Measurements from ENCODE around the gene CPNE1. TPM values are rescaled to one million over a fixed set of nuclear protein-coding genes. Genes with fewer than 3 reads are reported as not detected.

CPNE1 gene
- total and polyA plus RNA-seq, 2 donors (not counting 1 experiment from before 2014, with no cell fraction given): 88.8 to 146 TPM

DNA sequence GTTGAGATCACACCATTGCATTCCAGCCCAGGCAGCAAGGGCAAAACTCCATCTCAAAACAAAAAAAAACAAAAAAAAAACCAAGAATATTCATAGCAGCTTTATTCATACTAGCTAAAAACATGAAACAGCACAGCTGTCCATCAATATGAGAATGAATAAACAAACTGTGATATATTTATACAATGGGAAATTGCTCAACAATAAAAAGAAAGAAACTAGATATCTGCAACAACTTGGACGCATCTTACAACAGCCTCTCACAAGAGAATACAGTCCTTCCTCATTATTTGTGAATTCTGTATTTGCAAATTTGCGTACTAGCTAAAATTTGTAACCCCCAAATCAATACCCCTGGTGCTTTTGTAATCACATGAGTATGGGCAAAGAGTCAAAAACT lies 77.3 kb downstream of the CPNE1 start:
- Histone ChIP-seq H3K4me2 (ENCODE audit: extremely low read depth, insufficient read depth, low read length) (no peak overlapping the region), H3K27me3 (ENCODE audit: control insufficient read depth, insufficient read depth, low read length) (no peaks in the 10 kb centered on the region), H3K9ac (ENCODE audit: insufficient read depth, low read length) (no peak overlapping the region), H4K20me1 (ENCODE audit: control insufficient read depth, extremely low read depth, insufficient read depth, low read length) (no peaks in the 10 kb centered on the region), H3K4me1 (ENCODE audit: control insufficient read depth, extremely low read depth, insufficient read depth, low read length) (no peaks in the 10 kb centered on the region), H2AFZ (ENCODE audit: low read length) (no peak overlapping the region), H3K36me3 (ENCODE audit: control insufficient read depth, insufficient read depth, low read length) (no peaks in the 10 kb centered on the region), H3K4me3 (replicated peaks in 1 of 4; ENCODE audit: control extremely low read depth in 1 of 4, insufficient read depth in 1 of 4, low read depth in 3 of 4, low read length in 4 of 4) (no peak overlapping the region), H3K27ac (ENCODE audit: insufficient read depth, low read length) (no peak overlapping the region), H3K79me2 (ENCODE audit: control insufficient read depth, insufficient read depth, low read length) (no peaks in the 10 kb centered on the region), H3K9me3 (ENCODE audit: control insufficient read depth, insufficient read depth, low read depth, low read length) (no peaks in the 10 kb centered on the region)
- no peak for TF ChIP-seq EZH2 (IDR thresholded peaks at IDR 0.05; ENCODE audit: low read length, missing control alignments)
- no peak for TF ChIP-seq CTCF (conservative IDR thresholded peaks at IDR 0.05 in 1 of 2, IDR thresholded peaks at IDR 0.05 in 1 of 2; ENCODE audit: low read depth in 1 of 2, low read length in 2 of 2)
- peak in 1 of 2 donors; percentile 30 for DNase-seq (ENCODE audit: low read depth in 2 of 2)

GRCh38 chr20:35586751-35587425 lies 77.8 kb downstream of the CPNE1 start:
- Histone ChIP-seq H3K27me3 (ENCODE audit: control insufficient read depth, insufficient read depth, low read length) (no peaks in the 10 kb centered on the region), H3K36me3 (ENCODE audit: control insufficient read depth, insufficient read depth, low read length) (no peaks in the 10 kb centered on the region), H2AFZ (ENCODE audit: low read length) (no peak overlapping the region), H3K4me1 (ENCODE audit: control insufficient read depth, extremely low read depth, insufficient read depth, low read length) (no peaks in the 10 kb centered on the region), H3K79me2 (ENCODE audit: control insufficient read depth, insufficient read depth, low read length) (no peaks in the 10 kb centered on the region), H3K4me2 (ENCODE audit: extremely low read depth, insufficient read depth, low read length) (no peak overlapping the region), H4K20me1 (ENCODE audit: control insufficient read depth, extremely low read depth, insufficient read depth, low read length) (no peaks in the 10 kb centered on the region), H3K27ac (ENCODE audit: insufficient read depth, low read length) (no peak overlapping the region), H3K9me3 (ENCODE audit: control insufficient read depth, insufficient read depth, low read depth, low read length) (no peaks in the 10 kb centered on the region), H3K4me3 (replicated peaks in 1 of 4; ENCODE audit: control extremely low read depth in 1 of 4, insufficient read depth in 1 of 4, low read depth in 3 of 4, low read length in 4 of 4) (no peak overlapping the region), H3K9ac (ENCODE audit: insufficient read depth, low read length) (no peak overlapping the region)
- TF ChIP-seq CTCF (conservative IDR thresholded peaks at IDR 0.05 in 1 of 2, IDR thresholded peaks at IDR 0.05 in 1 of 2; ENCODE audit: low read depth in 1 of 2, low read length in 2 of 2) (no peak), EZH2 (IDR thresholded peaks at IDR 0.05; ENCODE audit: low read length, missing control alignments) (no peak)
- DNase-seq (ENCODE audit: low read depth in 2 of 2): no peak

DNA sequence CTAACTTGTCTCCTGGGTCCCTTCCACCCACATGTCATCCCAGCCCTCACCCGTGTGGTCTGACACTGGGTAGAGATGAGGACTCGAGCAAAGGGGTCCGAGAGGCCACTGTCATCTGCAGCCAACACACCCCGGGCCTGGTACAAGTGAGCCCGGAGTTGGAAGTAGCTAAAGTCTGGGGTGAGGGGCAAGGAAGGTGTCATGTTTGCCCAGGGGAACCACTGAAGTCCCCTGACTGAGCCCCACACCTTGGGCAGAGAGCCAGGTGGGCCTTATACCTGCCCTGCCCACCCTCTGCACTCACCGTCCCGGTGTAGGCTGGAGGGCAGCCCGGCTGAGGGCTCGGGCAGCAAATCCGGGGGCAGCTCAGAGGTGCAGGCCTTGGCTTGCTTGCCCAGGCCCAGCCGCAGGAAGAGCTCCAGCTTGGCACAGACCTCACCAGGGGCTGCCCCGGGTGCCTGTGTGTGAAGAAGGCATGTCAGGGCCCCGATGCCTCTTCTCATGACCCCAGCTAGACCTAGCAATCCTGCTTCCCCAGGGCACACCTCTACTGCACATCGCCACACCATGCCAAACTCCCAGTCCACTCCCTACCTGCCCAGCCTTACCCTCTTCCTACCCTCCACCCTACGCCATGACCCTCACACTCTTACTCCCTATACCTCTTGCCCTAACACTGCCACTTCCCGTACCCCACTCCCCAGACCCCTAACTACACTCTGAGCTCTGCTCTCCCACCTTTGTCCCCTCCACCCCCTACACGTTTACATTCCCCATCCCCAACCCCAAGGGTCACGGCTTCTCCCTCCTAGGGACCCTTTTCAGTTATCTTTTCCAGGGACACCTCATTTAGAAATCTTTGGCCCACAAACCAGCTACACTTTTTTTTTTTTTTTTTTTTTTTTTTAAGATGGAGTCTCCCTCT lies 80.8 kb downstream of the CPNE1 start:
- no peak for TF ChIP-seq CTCF (conservative IDR thresholded peaks at IDR 0.05 in 1 of 2, IDR thresholded peaks at IDR 0.05 in 1 of 2; ENCODE audit: low read depth in 1 of 2, low read length in 2 of 2)
- no peak for TF ChIP-seq EZH2 (IDR thresholded peaks at IDR 0.05; ENCODE audit: low read length, missing control alignments)
- Histone ChIP-seq H2AFZ (ENCODE audit: low read length) (no peak overlapping the region), H3K4me1 (ENCODE audit: control insufficient read depth, extremely low read depth, insufficient read depth, low read length) (no peaks in the 10 kb centered on the region), H3K27ac (ENCODE audit: insufficient read depth, low read length) (no peak overlapping the region), H3K36me3 (ENCODE audit: control insufficient read depth, insufficient read depth, low read length) (no peaks in the 10 kb centered on the region), H4K20me1 (ENCODE audit: control insufficient read depth, extremely low read depth, insufficient read depth, low read length) (no peaks in the 10 kb centered on the region), H3K9ac (ENCODE audit: insufficient read depth, low read length) (no peak overlapping the region), H3K79me2 (ENCODE audit: control insufficient read depth, insufficient read depth, low read length) (no peaks in the 10 kb centered on the region), H3K4me3 (replicated peaks in 1 of 4; ENCODE audit: control extremely low read depth in 1 of 4, insufficient read depth in 1 of 4, low read depth in 3 of 4, low read length in 4 of 4) (no peak overlapping the region), H3K4me2 (ENCODE audit: extremely low read depth, insufficient read depth, low read length) (no peak overlapping the region), H3K9me3 (ENCODE audit: control insufficient read depth, insufficient read depth, low read depth, low read length) (no peaks in the 10 kb centered on the region), H3K27me3 (ENCODE audit: control insufficient read depth, insufficient read depth, low read length) (peaks cover 2% of the 10 kb centered on the region)
- no peak for DNase-seq (ENCODE audit: low read depth in 2 of 2)

All from fibroblast of lung (primary cell).